Central memory CD8-positive, alpha-beta T cell (primary cell): ENCODE measurements around the gene TMEM179.

Experiments used
- ATAC-seq: fragments of 150-1000 bp; cut with Tn5 transposase; replicated peaks from 2 replicates; pipeline ENCODE4 v1.10.0; 2022; ENCODE audit warnings: mild to moderate bottlenecking, moderate FRiP score, moderate number of reproducible peaks; ENCODE audit not compliant: poor library complexity, severe bottlenecking; ENCODE audit errors: extremely low read depth
- DNase-seq, 2 donors: peaks; one replicate each; pipeline ENCODE4 v3.0.0; 2021; ENCODE audit warnings: low spot score in 2 of 2
- H3K27ac Mint-ChIP-seq: one replicate; pipeline ENCODE4 v1.8.0; 2022; ENCODE audit warnings: low read depth, mild to moderate bottlenecking, moderate library complexity, mixed read lengths
- H3K27me3 Mint-ChIP-seq: one replicate; pipeline ENCODE4 v1.8.0; 2022; ENCODE audit warnings: mixed read lengths
- H3K36me3 Mint-ChIP-seq: one replicate; pipeline ENCODE4 v1.8.0; 2022; ENCODE audit warnings: mild to moderate bottlenecking, moderate library complexity, mixed read lengths; ENCODE audit not compliant: insufficient read depth
- H3K4me1 Mint-ChIP-seq: one replicate; pipeline ENCODE4 v1.8.0; 2022; ENCODE audit warnings: mixed read lengths
- H3K4me3 Mint-ChIP-seq: one replicate; pipeline ENCODE4 v1.8.0; 2022; ENCODE audit warnings: mild to moderate bottlenecking, moderate library complexity, mixed read lengths
- H3K9me3 Mint-ChIP-seq: one replicate; pipeline ENCODE4 v1.8.0; 2022; ENCODE audit warnings: mixed read lengths

Gene TMEM179

GRCh38 chr14:104541905-104542465, 62.6 kb downstream of the TMEM179 start:
- H3K4me1 Mint-ChIP-seq = no peaks in the 10 kb centered on the region
- H3K36me3 Mint-ChIP-seq = no peaks in the 10 kb centered on the region
- no peak for ATAC-seq
- no peak for DNase-seq
- H3K4me3 Mint-ChIP-seq = no peak overlapping the region
- H3K27ac Mint-ChIP-seq = no peak overlapping the region
- no peaks in the 10 kb centered on the region for H3K9me3 Mint-ChIP-seq
- H3K27me3 Mint-ChIP-seq = peaks cover 48% of the 10 kb centered on the region
